Subcutaneous adipose tissue (tissue), 4 donors: ENCODE measurements around the gene ZNF646. TPM values are rescaled to one million over a fixed set of nuclear protein-coding genes. Genes with fewer than 3 reads are reported as not detected.

Source experiments
- CTCF ChIP-seq: fragments of 450-650 bp; IDR thresholded peaks from one replicate; pipeline ENCODE4 v1.5.1; 2016; ENCODE audit warnings: low read depth, mild to moderate bottlenecking, control low read depth, antibody characterized with exemption, moderate library complexity
- total RNA-seq, 4 donors: library from RNA; depleted of rRNA; stranded (reverse); fragments of >200 nt; gene quantifications; one replicate each; pipeline ENCODE4 v1.1.0, GENCODE V29; 2016

Gene ZNF646
- total RNA-seq, 4 donors from 2014 or later, result 8.3 to 15.6 (median 14.9) TPM

DNA sequence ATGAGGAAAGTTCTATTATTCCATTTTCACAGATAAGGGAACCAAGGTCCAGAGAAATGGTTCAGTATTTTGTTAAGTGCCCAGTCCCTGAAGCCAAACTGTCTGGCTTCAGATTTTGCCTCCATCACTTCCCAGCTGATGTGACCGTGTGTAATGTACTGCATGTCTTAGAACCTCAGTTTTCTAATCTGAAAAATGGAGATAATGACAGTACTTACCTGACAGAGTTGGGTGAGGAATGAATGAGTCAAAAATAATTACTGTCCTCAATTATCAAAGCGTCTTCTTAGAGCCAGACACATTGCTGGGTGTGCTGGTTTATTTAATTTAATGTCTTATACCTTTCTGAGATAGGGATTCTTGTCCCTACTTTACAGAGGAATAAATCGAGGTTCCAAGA, 6.9 kb upstream of the ZNF646 start:
- no peak for TF ChIP-seq CTCF

DNA sequence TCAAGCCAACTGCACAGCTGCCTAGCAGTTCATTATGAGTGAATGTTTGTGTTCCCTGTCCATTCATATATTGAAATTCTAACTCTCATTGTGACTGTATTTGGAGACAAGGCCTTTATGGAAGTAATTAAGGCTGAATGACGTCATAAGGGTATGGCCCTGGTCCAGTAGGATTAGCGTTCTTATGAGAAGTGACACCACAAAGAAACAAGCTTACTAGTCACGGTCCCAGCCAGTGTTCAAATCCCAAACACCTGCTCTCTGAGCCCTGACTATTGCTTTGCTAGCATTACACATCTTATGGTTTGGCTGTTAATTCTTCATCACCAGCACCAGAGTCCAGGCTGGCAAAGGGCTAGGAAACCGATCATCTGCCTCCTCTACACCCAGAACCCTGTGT, 2.4 kb upstream of the ZNF646 start:
- TF ChIP-seq CTCF, result no peak

DNA sequence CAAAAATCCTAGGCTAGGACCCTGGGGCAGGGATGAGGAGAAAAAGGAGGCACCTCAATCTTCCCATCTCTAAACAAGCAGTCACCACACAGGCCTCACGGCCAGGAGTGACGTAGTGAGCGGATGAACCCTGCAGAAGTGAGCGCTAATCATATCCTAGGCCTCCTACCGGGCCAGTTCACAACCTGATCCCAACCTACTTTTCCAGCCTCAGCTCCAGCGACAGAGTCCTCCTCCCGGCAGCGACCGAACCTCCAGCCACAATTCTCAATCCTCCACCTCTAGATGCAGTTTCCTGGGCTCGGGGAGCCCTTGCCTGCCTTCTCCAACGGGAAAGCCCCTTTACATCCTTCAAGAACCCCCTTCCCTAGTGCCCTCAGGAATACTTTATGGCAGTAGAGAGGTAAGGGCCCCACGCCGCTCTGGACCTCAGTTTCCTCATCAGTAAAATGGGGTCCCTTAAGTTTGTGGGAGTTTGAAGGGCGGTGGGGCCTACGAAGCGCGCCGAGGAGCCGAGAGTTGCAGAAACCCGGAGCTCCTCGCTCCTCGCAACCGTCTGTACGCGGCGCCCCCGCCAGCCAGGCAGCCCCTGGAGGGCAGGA, 1.6 kb upstream of the ZNF646 start:
- TF ChIP-seq CTCF, result no peak

DNA sequence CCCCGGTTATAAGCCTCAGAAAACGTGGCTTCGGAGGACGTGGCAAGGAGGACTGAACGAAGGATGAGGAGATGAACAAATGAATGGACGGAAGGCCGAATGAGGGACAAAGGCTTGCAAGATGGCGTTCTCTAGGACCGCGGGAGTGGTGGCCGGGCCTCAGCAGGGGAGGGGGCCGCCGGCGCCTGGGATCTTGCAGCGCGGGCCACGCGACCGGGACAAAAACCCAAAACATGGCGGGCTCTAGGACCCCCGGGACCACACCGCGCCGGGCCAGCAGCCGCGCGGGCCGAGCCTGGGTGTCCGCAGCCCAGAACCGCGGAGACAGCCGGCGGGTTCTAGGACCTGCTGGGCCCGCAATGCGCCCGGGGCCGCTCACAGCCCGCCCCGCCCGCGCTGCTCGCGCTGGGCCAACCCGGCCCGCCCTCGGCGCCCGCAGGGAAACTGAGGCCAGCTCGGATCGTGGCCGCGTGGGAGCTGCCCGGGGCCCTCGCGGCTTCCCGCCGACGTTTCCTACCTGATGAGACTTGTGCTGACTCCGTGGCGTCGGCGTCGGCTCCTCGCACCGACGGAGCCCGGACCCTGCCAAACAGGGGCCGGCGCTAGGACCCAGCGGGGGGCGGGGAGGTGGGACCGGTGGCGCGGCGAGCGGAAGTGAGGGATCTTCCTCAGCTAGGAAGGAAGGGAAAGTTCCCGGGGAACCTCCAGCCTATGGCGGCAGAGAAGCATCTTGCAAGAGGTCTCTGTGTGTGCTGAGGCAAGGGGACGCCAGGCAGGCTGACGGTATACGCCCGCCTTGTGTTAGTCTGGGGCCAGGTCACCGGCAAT, 866 bp upstream of the ZNF646 start:
- TF ChIP-seq CTCF, result no peak

- no peak for TF ChIP-seq CTCF
These were observed 577 bp downstream of the ZNF646 start for GRCh38 chr16:31074814-31075183.

GRCh38 chr16:31076319-31076718, 2.1 kb downstream of the ZNF646 start:
- no peak for TF ChIP-seq CTCF

GRCh38 chr16:31077024-31077423, 2.8 kb downstream of the ZNF646 start:
- TF ChIP-seq CTCF, result no peak
